ENCODE data around the gene CIAO3. TPM values are rescaled to one million over a fixed set of nuclear protein-coding genes. Genes with fewer than 3 reads are reported as not detected.

Gene CIAO3
- total and polyA plus RNA-seq, 8 donors: 11.1 to 72.9 (median 16.3) TPM

GRCh38 chr16:728890-729744 is 11.7 kb downstream of the CIAO3 start:
- FAIRE-seq (no peak), ATAC-seq (no peak), DNase-seq (peak in 5 of 6 donors; percentile 7 to 79 (median 46))
- no peak overlapping the region for H3K4me3 ChIP-seq
- intact Hi-C loops (cut with DNase I): no loop called here
- no peak overlapping the region for H3K27ac ChIP-seq
- peaks cover 9 to 16% (median 14%) of the 10 kb centered on the region in 3 donors for H3K4me1 ChIP-seq
- no peak for TF ChIP-seq CTCF (IDR thresholded peaks at IDR 0.05)
- WGBS, 2 donors: 49 to 57% methylated on average over 53 to 55 of the region's 55 CpGs
- H3K36me3 ChIP-seq: peaks cover 0 to 19% (median 0%) of the 10 kb centered on the region in 3 donors
- H3K27me3 ChIP-seq: no peaks in the 10 kb centered on the region
- no peaks in the 10 kb centered on the region for H3K9me3 ChIP-seq

GRCh38 chr16:728131-728889 is 12.5 kb downstream of the CIAO3 start:
- FAIRE-seq (no peak), DNase-seq (peak in 5 of 6 donors; percentile 30 to 84 (median 53)), ATAC-seq (peak; percentile 20 to 59 (median 57))
- intact Hi-C loops (cut with DNase I): no loop called here
- Histone ChIP-seq H3K36me3 (peaks cover 0 to 12% (median 0%) of the 10 kb centered on the region in 3 donors), H3K27ac (no peak overlapping the region), H3K4me3 (peak overlapping the region in 3 of 4 donors; percentile 10 to 49 (median 30)), H3K4me1 (peaks cover 9 to 16% (median 14%) of the 10 kb centered on the region in 3 donors), H3K9me3 (no peaks in the 10 kb centered on the region), H3K27me3 (no peaks in the 10 kb centered on the region)
- WGBS, 2 donors: 1% methylated on average over 26 to 80 of the region's 80 CpGs
- TF ChIP-seq CTCF (IDR thresholded peaks at IDR 0.05): no peak

- peaks cover 0 to 6% (median 0%) of the 10 kb centered on the region in 3 donors for H3K36me3 ChIP-seq
- H3K9me3 ChIP-seq: no peaks in the 10 kb centered on the region
- intact Hi-C loops (cut with DNase I): no loop called here
- peak overlapping the region; percentile 14 to 49 (median 22) for H3K4me3 ChIP-seq
- H3K27me3 ChIP-seq: no peaks in the 10 kb centered on the region
- 0 to 1% methylated on average over 48 to 61 of the region's 61 CpGs for WGBS, 2 donors
- no peak for FAIRE-seq
- H3K27ac ChIP-seq: no peak overlapping the region
- ATAC-seq: peak in 2 of 4 donors; percentile 3 to 8
- no peak for TF ChIP-seq CTCF (IDR thresholded peaks at IDR 0.05)
- peak in 4 of 6 donors; percentile 5 to 84 (median 56) for DNase-seq
- peaks cover 9 to 16% (median 14%) of the 10 kb centered on the region in 3 donors for H3K4me1 ChIP-seq
Measured at GRCh38 chr16:727291-727977, 13.4 kb downstream of the CIAO3 start.

GRCh38 chr16:726438-727290 is 14.1 kb downstream of the CIAO3 start, which contains the start of the genes CCDC78 and HAGHL:
CCDC78 (minus strand) TSS chr16:726443; CDS start chr16:726367, 76 bp downstream.
HAGHL (plus strand) TSS chr16:727106; CDS start chr16:727510, 404 bp downstream.
- Histone ChIP-seq H3K9me3 (no peaks in the 10 kb centered on the region), H3K4me3 (peak within 1 kb of the TSS; percentile 14 to 49 (median 22)), H3K27me3 (no peaks in the 10 kb centered on the region), H3K27ac (no peak within 1 kb of the TSS), H3K36me3 (no peaks in the 10 kb centered on the region), H3K4me1 (peaks cover 9 to 19% (median 15%) of the 10 kb centered on the region in 3 donors)
- peak in 4 of 6 donors; percentile 50 to 84 (median 74) for DNase-seq
- 1 to 2% methylated on average over 38 to 88 of the region's 88 CpGs for WGBS, 2 donors
- ATAC-seq: peak in 3 of 4 donors; percentile 21 to 62 (median 28)
- FAIRE-seq: no peak
- TF ChIP-seq CTCF (IDR thresholded peaks at IDR 0.05): no peak
- intact Hi-C loops (cut with DNase I): no loop called here

Data from pancreas (tissue), 10 donors.